ENCODE results near the gene ZDHHC12. TPM values are rescaled to one million over a fixed set of nuclear protein-coding genes. Genes with fewer than 3 reads are reported as not detected.

The ZDHHC12 gene
- total RNA-seq, 1 experiment from 2014 or later = 39.7 TPM

DNA sequence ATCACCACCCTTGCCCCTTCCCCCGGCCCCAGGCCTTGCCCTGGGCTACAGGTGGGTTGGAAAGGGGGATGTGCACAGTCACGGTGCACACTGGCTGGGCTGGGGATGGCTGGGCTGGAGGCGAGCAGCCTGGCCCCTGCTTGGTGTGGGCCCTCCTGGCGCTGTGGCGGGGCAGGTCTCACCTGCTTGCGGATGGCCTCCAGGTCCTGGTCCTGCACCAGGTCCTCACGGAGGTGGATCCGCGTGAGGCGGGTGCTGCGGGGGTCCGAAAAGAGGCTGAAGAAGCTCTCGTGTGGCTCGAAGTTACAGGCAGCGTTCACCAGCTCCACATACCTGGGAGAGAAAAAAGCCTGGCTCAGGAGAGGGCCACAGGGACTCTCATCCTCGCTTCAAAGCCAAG, 29.7 kb upstream of the ZDHHC12 start (continued):
- TF ChIP-seq ATF2 (CRISPR knock-in tag; IDR thresholded peaks at IDR 0.05; ENCODE audit: borderline replicate concordance, low read depth) (no peak), ETV6 (CRISPR knock-in tag; IDR thresholded peaks at IDR 0.05) (no peak), ZNF317 (CRISPR knock-in tag; IDR thresholded peaks at IDR 0.05; ENCODE audit: borderline replicate concordance, low read depth) (no peak), SOX15 (CRISPR knock-in tag; IDR thresholded peaks at IDR 0.05) (no peak), RELA (CRISPR knock-in tag; IDR thresholded peaks at IDR 0.05; ENCODE audit: borderline replicate concordance) (no peak), MXD4 (CRISPR knock-in tag; IDR thresholded peaks at IDR 0.05; ENCODE audit: borderline replicate concordance) (no peak), FOXK1 (CRISPR knock-in tag; IDR thresholded peaks at IDR 0.05) (no peak), PRRX2 (CRISPR knock-in tag; IDR thresholded peaks at IDR 0.05) (no peak), TEAD4 (CRISPR knock-in tag; IDR thresholded peaks at IDR 0.05) (no peak), ZNF121 (CRISPR knock-in tag; IDR thresholded peaks at IDR 0.05) (no peak)
- TF ChIP-seq, protein P1, sequence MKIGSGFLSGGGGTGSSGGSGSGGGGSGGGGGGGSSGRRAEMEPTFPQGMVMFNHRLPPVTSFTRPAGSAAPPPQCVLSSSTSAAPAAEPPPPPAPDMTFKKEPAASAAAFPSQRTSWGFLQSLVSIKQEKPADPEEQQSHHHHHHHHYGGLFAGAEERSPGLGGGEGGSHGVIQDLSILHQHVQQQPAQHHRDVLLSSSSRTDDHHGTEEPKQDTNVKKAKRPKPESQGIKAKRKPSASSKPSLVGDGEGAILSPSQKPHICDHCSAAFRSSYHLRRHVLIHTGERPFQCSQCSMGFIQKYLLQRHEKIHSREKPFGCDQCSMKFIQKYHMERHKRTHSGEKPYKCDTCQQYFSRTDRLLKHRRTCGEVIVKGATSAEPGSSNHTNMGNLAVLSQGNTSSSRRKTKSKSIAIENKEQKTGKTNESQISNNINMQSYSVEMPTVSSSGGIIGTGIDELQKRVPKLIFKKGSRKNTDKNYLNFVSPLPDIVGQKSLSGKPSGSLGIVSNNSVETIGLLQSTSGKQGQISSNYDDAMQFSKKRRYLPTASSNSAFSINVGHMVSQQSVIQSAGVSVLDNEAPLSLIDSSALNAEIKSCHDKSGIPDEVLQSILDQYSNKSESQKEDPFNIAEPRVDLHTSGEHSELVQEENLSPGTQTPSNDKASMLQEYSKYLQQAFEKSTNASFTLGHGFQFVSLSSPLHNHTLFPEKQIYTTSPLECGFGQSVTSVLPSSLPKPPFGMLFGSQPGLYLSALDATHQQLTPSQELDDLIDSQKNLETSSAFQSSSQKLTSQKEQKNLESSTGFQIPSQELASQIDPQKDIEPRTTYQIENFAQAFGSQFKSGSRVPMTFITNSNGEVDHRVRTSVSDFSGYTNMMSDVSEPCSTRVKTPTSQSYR (CRISPR knock-in tag; IDR thresholded peaks at IDR 0.05) = no peak

DNA sequence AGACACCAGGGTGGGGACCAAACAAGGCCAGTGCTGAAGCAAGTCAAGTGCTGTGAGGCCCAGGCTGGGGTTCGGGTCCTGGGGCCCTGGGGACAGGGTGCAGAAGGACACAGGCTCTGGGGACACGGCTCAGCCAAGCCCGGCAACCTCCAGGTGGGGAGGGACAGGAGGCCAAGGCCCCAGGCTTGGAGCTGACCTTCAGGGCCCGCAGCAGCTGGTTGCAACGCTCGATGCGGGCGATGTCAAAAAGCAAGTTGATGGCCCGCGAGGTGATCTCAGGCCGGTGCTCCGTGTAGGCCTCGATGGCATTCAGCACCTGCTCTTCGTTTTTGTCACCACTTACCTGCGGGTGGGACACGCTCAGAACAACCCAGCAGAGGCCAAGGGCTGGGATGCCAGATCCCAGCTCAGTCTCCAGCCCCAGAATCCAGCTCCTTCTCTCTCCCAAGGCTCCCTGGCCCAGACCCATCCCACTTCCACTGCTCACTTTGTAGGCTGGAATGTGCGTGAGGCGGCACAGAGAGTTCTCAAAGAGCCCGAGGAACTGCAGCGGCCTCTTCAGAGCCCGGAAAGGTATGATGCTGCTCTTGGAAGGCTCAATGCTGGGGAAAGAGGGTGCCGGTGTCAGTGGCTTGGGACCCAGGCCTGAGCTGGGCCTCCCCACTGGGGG, 27.1 kb upstream of the ZDHHC12 start:
- ATAC-seq = no peak
- CTCF ChIA-PET = interaction anchor here (0.6 to 1.2 kb wide), 3 partner anchors 14 to 802 kb away, joined by 3 to 5 read pairs (median 4); no protein-coding TSS in a partner anchor
- no peak overlapping the region for H3K4me3 Mint-ChIP-seq

DNA sequence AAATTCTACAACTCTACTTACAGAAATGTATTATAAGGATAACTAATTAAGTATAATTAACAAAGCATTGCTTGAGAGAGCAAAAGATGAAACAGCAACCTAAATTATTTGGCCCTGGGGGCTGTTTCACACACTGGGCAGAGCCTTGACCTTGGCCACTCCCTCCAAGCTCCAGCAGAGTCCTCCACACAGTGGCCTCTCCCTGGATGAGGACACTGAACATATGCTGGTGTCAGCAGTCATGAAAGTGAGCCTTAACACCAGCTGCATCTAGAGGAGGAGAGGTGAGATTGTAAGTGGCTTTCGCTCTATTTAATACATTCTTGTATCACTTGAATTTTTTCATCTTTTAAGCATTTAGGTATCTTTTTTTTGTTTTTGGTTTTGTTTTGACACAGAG, 23.3 kb upstream of the ZDHHC12 start:
- no peak for ATAC-seq
- POLR2A ChIA-PET = interaction anchor here (0.6 kb wide), 2 partner anchors 12 to 397 kb away, joined by 3 to 4 read pairs; no protein-coding TSS in a partner anchor
- Mint-ChIP-seq H3K27me3 (ENCODE audit: low read depth) (no peaks in the 10 kb centered on the region), H3K27ac (no peak overlapping the region; the same call in 1 of the 2 replicates), H3K4me3 (no peak overlapping the region), H3K4me1 (no peaks in the 10 kb centered on the region), H3K9me3 (no peaks in the 10 kb centered on the region), H3K36me3 (no peaks in the 10 kb centered on the region)
- no peak for DNase-seq (ENCODE audit: low spot score)
- CTCF ChIA-PET = interaction anchor here (1.1 to 3.8 kb wide), 3 partner anchors 14 to 97 kb away, joined by 3 to 17 read pairs (median 8); no protein-coding TSS in a partner anchor
- TF ChIP-seq ZNF671 (CRISPR knock-in tag; IDR thresholded peaks at IDR 0.05) (no peak), CBFB (CRISPR knock-in tag; IDR thresholded peaks at IDR 0.05; ENCODE audit: low read depth) (no peak), KAT7 (CRISPR knock-in tag; IDR thresholded peaks at IDR 0.05; ENCODE audit: borderline replicate concordance) (no peak), ZNF396 (CRISPR knock-in tag; IDR thresholded peaks at IDR 0.05; ENCODE audit: borderline replicate concordance) (no peak), TP53 (CRISPR knock-in tag; IDR thresholded peaks at IDR 0.05) (no peak), ZNF138 (CRISPR knock-in tag; conservative IDR thresholded peaks at IDR 0.05) (no peak), HMGA2 (CRISPR knock-in tag; IDR thresholded peaks at IDR 0.05) (no peak)
- TF ChIP-seq, protein P2, sequence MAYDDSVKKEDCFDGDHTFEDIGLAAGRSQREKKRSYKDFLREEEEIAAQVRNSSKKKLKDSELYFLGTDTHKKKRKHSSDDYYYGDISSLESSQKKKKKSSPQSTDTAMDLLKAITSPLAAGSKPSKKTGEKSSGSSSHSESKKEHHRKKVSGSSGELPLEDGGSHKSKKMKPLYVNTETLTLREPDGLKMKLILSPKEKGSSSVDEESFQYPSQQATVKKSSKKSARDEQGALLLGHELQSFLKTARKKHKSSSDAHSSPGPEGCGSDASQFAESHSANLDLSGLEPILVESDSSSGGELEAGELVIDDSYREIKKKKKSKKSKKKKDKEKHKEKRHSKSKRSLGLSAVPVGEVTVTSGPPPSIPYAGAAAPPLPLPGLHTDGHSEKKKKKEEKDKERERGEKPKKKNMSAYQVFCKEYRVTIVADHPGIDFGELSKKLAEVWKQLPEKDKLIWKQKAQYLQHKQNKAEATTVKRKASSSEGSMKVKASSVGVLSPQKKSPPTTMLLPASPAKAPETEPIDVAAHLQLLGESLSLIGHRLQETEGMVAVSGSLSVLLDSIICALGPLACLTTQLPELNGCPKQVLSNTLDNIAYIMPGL (CRISPR knock-in tag; IDR thresholded peaks at IDR 0.05) = no peak
- TF ChIP-seq, protein P3, sequence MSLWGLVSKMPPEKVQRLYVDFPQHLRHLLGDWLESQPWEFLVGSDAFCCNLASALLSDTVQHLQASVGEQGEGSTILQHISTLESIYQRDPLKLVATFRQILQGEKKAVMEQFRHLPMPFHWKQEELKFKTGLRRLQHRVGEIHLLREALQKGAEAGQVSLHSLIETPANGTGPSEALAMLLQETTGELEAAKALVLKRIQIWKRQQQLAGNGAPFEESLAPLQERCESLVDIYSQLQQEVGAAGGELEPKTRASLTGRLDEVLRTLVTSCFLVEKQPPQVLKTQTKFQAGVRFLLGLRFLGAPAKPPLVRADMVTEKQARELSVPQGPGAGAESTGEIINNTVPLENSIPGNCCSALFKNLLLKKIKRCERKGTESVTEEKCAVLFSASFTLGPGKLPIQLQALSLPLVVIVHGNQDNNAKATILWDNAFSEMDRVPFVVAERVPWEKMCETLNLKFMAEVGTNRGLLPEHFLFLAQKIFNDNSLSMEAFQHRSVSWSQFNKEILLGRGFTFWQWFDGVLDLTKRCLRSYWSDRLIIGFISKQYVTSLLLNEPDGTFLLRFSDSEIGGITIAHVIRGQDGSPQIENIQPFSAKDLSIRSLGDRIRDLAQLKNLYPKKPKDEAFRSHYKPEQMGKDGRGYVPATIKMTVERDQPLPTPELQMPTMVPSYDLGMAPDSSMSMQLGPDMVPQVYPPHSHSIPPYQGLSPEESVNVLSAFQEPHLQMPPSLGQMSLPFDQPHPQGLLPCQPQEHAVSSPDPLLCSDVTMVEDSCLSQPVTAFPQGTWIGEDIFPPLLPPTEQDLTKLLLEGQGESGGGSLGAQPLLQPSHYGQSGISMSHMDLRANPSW (CRISPR knock-in tag; conservative IDR thresholded peaks at IDR 0.05; ENCODE audit: low read depth) = no peak

More for the DNA sequence above, 27.1 kb upstream of the ZDHHC12 start:
- no peaks in the 10 kb centered on the region for H3K9me3 Mint-ChIP-seq
- TF ChIP-seq ATF2 (CRISPR knock-in tag; IDR thresholded peaks at IDR 0.05; ENCODE audit: borderline replicate concordance, low read depth) (no peak), ATF1 (CRISPR knock-in tag; IDR thresholded peaks at IDR 0.05) (no peak)
- no peak overlapping the region for H3K27ac Mint-ChIP-seq
- H3K4me1 Mint-ChIP-seq = no peaks in the 10 kb centered on the region
- no peaks in the 10 kb centered on the region for H3K27me3 Mint-ChIP-seq (ENCODE audit: low read depth)
- POLR2A ChIA-PET = no interaction called here
- H3K36me3 Mint-ChIP-seq = no peaks in the 10 kb centered on the region
- DNase-seq (ENCODE audit: low spot score) = no peak
